K562 (cell line): ENCODE measurements around the gene STAB2. TPM values are rescaled to one million over a fixed set of nuclear protein-coding genes. Genes with fewer than 3 reads are reported as not detected.

Experiments used
- ATAC-seq: fragments of 200-7000 bp; cut with Tn5 transposase; 3 replicates; pipeline ENCODE4 v1.9.1; 2020; ENCODE audit warnings: moderate library complexity
- BruUV-seq: library from RNA; stranded (reverse); fragments of 400-500 nt; replicated peaks from 2 replicates; lab custom pipeline; 2021; lab: Mats Ljungman, UMichigan
- CTCF ChIA-PET: fragments of 300-600 bp; formaldehyde crosslinking; extraction: SDS; loops from one replicate; lab custom pipeline; 2021; ENCODE audit warnings: low intra/inter-chr PET ratio; lab: Yijun Ruan, JAX
- POLR2A ChIA-PET: fragments of 300-600, 350-650 bp; sonication (Branson Sonifier 250); formaldehyde crosslinking; extraction: SDS; loops from one replicate; lab custom pipeline; 2021; ENCODE audit warnings: antibody characterized with exemption, inconsistent platforms; lab: Yijun Ruan, JAX
- DNase-seq, 4 experiments: peaks; one replicate each; pipeline versions ENCODE4 v3.0.0 to v3.0.0-alpha.2; 2011 to 2018; ENCODE audit warnings: low spot score in 3 of 4, mixed read lengths in 3 of 4; ENCODE audit errors: extremely low read depth in 1 of 4
- FAIRE-seq: peaks from 2 replicates; lab custom pipeline; 2011; peaks lifted over from hg19 to GRCh38; lab: Jason Lieb, UNC
- H2AFZ ChIP-seq: 2 replicates; pipeline ENCODE4 v1.6.0; 2011; ENCODE audit warnings: low read depth, low read length, control low read depth, inconsistent platforms
- H3K27ac ChIP-seq: fragments of 200-600 bp; 3 replicates; pipeline ENCODE4 v1.8.0; 2011; ENCODE audit warnings: low read depth, mild to moderate bottlenecking, control low read depth, inconsistent platforms, low read length, moderate library complexity, mixed read lengths; ENCODE audit errors: extremely low read depth
- H3K27me3 ChIP-seq, 2 experiments: fragments of 300-600 bp in 1 of 2; 2 replicates in 1 of 2; 3 replicates in 1 of 2; pipeline versions ENCODE4 v1.6.0 to v1.8.0; 2011; ENCODE audit warnings: inconsistent platforms in 2 of 2, low read length in 2 of 2, mild to moderate bottlenecking in 1 of 2, mixed read lengths in 1 of 2, moderate library complexity in 1 of 2; ENCODE audit not compliant: control insufficient read depth in 2 of 2, insufficient read depth in 2 of 2
- H3K36me3 ChIP-seq: fragments of 300-600 bp; 3 replicates; pipeline ENCODE4 v1.8.0; 2011; ENCODE audit warnings: mild to moderate bottlenecking, low read length, inconsistent platforms; ENCODE audit not compliant: control insufficient read depth, insufficient read depth
- H3K4me1 ChIP-seq, 2 experiments: fragments of 200-600 bp in 1 of 2; replicated peaks in 1 of 2; 2 replicates in 1 of 2; 3 replicates in 1 of 2; pipeline versions ENCODE4 v1.5.1 to v1.8.0; 2011; ENCODE audit warnings: inconsistent platforms in 2 of 2, low read length in 2 of 2, mild to moderate bottlenecking in 1 of 2, mixed read lengths in 1 of 2, moderate library complexity in 1 of 2; ENCODE audit not compliant: control insufficient read depth in 2 of 2, insufficient read depth in 2 of 2
- H3K4me2 ChIP-seq: 2 replicates; pipeline ENCODE4 v1.6.1; 2011; ENCODE audit warnings: low read length, control low read depth, inconsistent platforms, mixed read lengths; ENCODE audit not compliant: insufficient read depth
- H3K4me3 ChIP-seq: fragments of 200-600 bp; sonication (generic), shearing (Covaris generic); 2 replicates; pipeline ENCODE4 v1.5.1; 2016; ENCODE audit warnings: control low read depth, inconsistent platforms
- H3K79me2 ChIP-seq: fragments of 200-600 bp; 3 replicates; pipeline ENCODE4 v1.8.0; 2011; ENCODE audit warnings: low read length, inconsistent platforms; ENCODE audit not compliant: control insufficient read depth, insufficient read depth
- H3K9ac ChIP-seq, 2 experiments: 2 replicates each; pipeline versions ENCODE4 v1.6.0 to v1.6.1; 2011; ENCODE audit warnings: low read depth in 2 of 2, low read length in 2 of 2, control low read depth in 1 of 2, inconsistent platforms in 1 of 2, mild to moderate bottlenecking in 1 of 2, mixed read lengths in 1 of 2; ENCODE audit not compliant: insufficient read depth in 1 of 2
- H3K9me1 ChIP-seq: one replicate; pipeline ENCODE4 v1.6.0; 2011; ENCODE audit warnings: inconsistent platforms, mild to moderate bottlenecking, low read length, moderate library complexity; ENCODE audit not compliant: control insufficient read depth, insufficient read depth
- H3K9me3 ChIP-seq: replicated peaks from 2 replicates; pipeline ENCODE4 v1.5.1; 2011; ENCODE audit warnings: low read depth, low read length, inconsistent platforms; ENCODE audit not compliant: control insufficient read depth, insufficient read depth
- H4K20me1 ChIP-seq: replicated peaks from 2 replicates; pipeline ENCODE4 v1.6.1; 2011; ENCODE audit warnings: low read length, inconsistent platforms, mixed read lengths; ENCODE audit not compliant: control insufficient read depth, insufficient read depth
- C11orf30 ChIP-seq: fragments of 450-650 bp; IDR thresholded peaks from 2 replicates; pipeline ENCODE4 v1.6.1; 2016; ENCODE audit warnings: low read depth, mild to moderate bottlenecking
- MAFF ChIP-seq: IDR thresholded peaks from 2 replicates; pipeline ENCODE4 v1.6.1; 2012; ENCODE audit warnings: low read length, improper control_type of control experiment
- MAFG ChIP-seq: fragments of 450-650 bp; conservative IDR thresholded peaks from 2 replicates; pipeline ENCODE4 v1.6.1; 2016; ENCODE audit warnings: missing genetic modification characterization, missing compliant biosample characterization
- MAFK ChIP-seq: IDR thresholded peaks from 2 replicates; pipeline ENCODE4 v1.6.1; 2011; ENCODE audit warnings: low read length, improper control_type of control experiment
- MEF2A ChIP-seq: IDR thresholded peaks from 2 replicates; pipeline ENCODE4 v1.6.1; 2011; ENCODE audit warnings: low read depth, mild to moderate bottlenecking, low read length, moderate library complexity; ENCODE audit not compliant: control insufficient read depth
- NFE2 ChIP-seq: IDR thresholded peaks from 2 replicates; pipeline ENCODE4 v1.6.1; 2014; ENCODE audit warnings: antibody characterized with exemption, low read depth
- STAG1 ChIP-seq: sonication (generic); formaldehyde crosslinking; IDR thresholded peaks from 2 replicates; pipeline ENCODE4 v1.5.0; 2020; ENCODE audit warnings: missing genetic modification reagents, borderline replicate concordance
- ZNF316 ChIP-seq: fragments of 450-650 bp; IDR thresholded peaks from 2 replicates; pipeline ENCODE4 v1.6.1; 2016
- ZNF41 ChIP-seq: fragments of 250-450 bp; sonication (Bioruptor Pico); conservative IDR thresholded peaks from 2 replicates; pipeline ENCODE4 v1.4.0; 2020; ENCODE audit warnings: mild to moderate bottlenecking
- ZNF76 ChIP-seq: fragments of 250-450 bp; sonication (Bioruptor Pico); IDR thresholded peaks from 2 replicates; pipeline ENCODE4 v1.4.0; 2020; ENCODE audit warnings: mild to moderate bottlenecking, moderate library complexity, borderline replicate concordance
- whole genome bisulfite sequencing: fragments of 100-300 bp; shearing (Covaris generic); methylation state at CpG from one replicate; pipeline ENCODE4 v1.1.6; 2016; ENCODE audit warnings: low coverage, mixed read lengths; ENCODE audit not compliant: insufficient coverage; ENCODE audit errors: missing lambda C conversion rate; 5-methylcytosine and 5-hydroxymethylcytosine counted together
- in situ Hi-C: fragments of 300-500 bp; cut with MboI; formaldehyde crosslinking; loops from 4 replicates; pipeline ENCODE4 v1.15.0; 2018; ENCODE audit warnings: inconsistent platforms, mixed read lengths
- intact Hi-C: fragments of 100-400 bp; cut with micrococcal nuclease; formaldehyde crosslinking; loops from 2 replicates; pipeline ENCODE4 v1.14.2; 2022
- polyA plus RNA-seq, 8 experiments: library from polyadenylated mRNA; depleted of rRNA in 4 of 8; stranded (reverse) in 5 of 8; unstranded in 3 of 8; fragments of >200 nt; fragmentation: Nextera tagmentation in 2 of 8; fragmentation: Illumina TruSeq in 1 of 8; extraction: Ambion mirVana in 2 of 8; extraction: Trizol in 1 of 8; gene quantifications; 2 replicates each; pipeline versions ENCODE4 v1.2.1 to v1.2.3, GENCODE V29; 2011 to 2014; ENCODE audit warnings: inconsistent platforms in 1 of 8, missing spikeins in 1 of 8
- total RNA-seq, 7 experiments: library from RNA; depleted of rRNA in 6 of 7; stranded (reverse); fragments of >200 nt in 6 of 7; fragmentation: Illumina TruSeq in 2 of 7; extraction: Trizol in 2 of 7; gene quantifications; 2 replicates each; pipeline versions ENCODE4 v1.2.1 to v1.2.3, GENCODE V29; 2011 to 2021; ENCODE audit warnings: low replicate concordance in 1 of 7
- TF ChIP-seq, protein P1 (sequence below): fragments of 450-650 bp; IDR thresholded peaks from 2 replicates; pipeline ENCODE4 v1.6.1; 2017; ENCODE audit warnings: antibody characterized with exemption, mild to moderate bottlenecking

Gene STAB2
- total and polyA plus RNA-seq, 9 of the 15 experiments (the other 6 are each of a cell fraction or from before 2014, with no cell fraction given) = 0.10 TPM; not detected in 8

DNA sequence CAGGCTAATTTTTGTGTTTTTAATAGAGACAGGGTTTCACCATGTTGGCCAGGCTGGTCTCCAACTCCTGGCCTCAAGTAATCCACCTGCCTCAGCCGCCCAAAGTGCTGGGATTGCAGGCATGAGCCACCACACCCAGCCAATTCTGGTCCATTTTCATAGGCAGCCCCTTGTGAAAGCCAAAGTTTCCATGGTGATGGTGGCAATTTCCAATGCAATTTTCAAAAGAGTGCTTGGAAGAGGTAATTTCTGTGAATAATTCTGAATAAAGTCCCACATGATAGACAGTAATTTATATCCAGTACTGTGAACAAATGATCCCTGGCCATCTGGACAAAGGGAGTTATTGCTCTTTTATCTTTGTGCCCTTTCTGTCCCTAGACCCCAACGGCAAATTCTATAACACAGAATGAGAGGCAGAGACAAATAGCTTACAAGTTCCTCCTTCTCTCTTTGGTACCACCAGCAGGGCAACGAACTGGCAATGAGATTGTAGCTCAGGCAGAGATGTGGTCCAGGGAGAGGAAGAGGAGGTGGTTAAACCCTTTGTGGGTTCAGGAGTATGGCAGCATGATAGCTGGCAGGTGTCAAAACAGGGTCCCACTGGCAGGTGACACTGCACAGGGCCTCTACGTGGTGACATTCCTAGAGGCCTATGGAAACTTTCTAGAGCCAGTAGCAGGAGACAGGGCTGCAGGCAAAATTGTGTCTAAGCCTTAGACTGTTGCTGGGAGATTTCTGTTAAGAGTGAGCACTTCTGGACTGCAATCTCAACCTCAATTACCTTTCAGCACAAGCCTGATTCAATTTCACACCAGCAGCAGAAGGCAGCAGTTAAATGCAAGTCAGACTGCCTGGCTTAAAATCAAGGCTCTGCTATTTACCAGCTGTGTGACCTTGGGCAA, 207.5 kb downstream of the STAB2 start:
- intact Hi-C loops (no loop called here), in situ Hi-C loops (no loop called here)
- DNase-seq (no peak), FAIRE-seq (no peak), ATAC-seq (no peak)
- Histone ChIP-seq H3K4me2 (no peak overlapping the region), H4K20me1 (no peaks in the 10 kb centered on the region; the same call in 1 of the 2 replicates), H3K9me1 (no peaks in the 10 kb centered on the region), H3K27me3 (no peaks in the 10 kb centered on the region), H3K4me1 (no peaks in the 10 kb centered on the region), H3K36me3 (peaks cover 82% of the 10 kb centered on the region), H3K9me3 (no peaks in the 10 kb centered on the region), H3K9ac (no peak overlapping the region), H3K27ac (no peak overlapping the region), H2AFZ (no peak overlapping the region), H3K4me3 (no peak overlapping the region), H3K79me2 (peaks cover under 1% of the 10 kb centered on the region; the same call in 1 of the 3 replicates)
- BruUV-seq = no TSS peak
- ChIA-PET POLR2A (interaction anchor here (1.7 kb wide), 1 partner anchor 13 kb away, joined by 6 read pairs; no protein-coding TSS in a partner anchor), CTCF (no interaction called here)
- 87% methylated on average over 4 of the region's 4 CpGs for WGBS
- TF ChIP-seq STAG1 (CRISPR knock-in tag) = no peak
- TF ChIP-seq ZNF76 (CRISPR knock-in tag) = no peak

DNA sequence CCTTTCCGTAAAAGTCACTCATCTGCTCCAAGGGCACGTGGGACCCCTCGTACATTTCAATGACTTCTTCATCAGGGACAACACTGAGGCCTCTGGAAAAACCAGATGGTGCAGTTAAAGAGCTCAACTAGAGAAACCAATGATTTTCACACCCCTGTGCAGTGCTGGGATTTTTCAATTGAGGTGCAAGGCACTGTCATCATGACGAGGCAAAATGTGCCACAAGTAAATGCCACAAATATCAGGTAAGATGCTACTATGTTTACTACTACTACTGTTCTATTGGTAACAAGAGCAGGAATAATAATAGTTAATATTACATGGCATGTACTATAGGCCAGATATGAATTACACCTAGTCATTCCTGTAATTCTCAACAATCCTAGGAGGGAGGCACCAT, 211.5 kb downstream of the STAB2 start:
- no peaks in the 10 kb centered on the region for H3K9me3 ChIP-seq
- H3K4me2 ChIP-seq = no peak overlapping the region
- no peak overlapping the region for H3K27ac ChIP-seq
- peaks cover 6% of the 10 kb centered on the region; the same call in 1 of the 3 replicates for H3K79me2 ChIP-seq
- 90% methylated on average over 4 of the region's 4 CpGs for WGBS
- no peak overlapping the region for H3K9ac ChIP-seq
- peaks cover 5 to 11% of the 10 kb centered on the region in 2 experiments; a peak in 4 of 5 replicates for H3K4me1 ChIP-seq
- BruUV-seq = no TSS peak
- TF ChIP-seq MAFK (0 out of 2 replicates have a peak, but pooled peaks have one; percentile 13), NFE2 (peak; percentile 59; the same call in 1 of the 2 replicates), ZNF316 (peak; percentile 54), C11orf30 (0 out of 2 replicates have a peak, but pooled peaks have one; percentile 51), MEF2A (no peak), MAFG (tag) (peak; percentile 59), ZNF41 (CRISPR knock-in tag) (no peak), MAFF (0 out of 2 replicates have a peak, but pooled peaks have one; percentile 32)
- TF ChIP-seq, protein P1, sequence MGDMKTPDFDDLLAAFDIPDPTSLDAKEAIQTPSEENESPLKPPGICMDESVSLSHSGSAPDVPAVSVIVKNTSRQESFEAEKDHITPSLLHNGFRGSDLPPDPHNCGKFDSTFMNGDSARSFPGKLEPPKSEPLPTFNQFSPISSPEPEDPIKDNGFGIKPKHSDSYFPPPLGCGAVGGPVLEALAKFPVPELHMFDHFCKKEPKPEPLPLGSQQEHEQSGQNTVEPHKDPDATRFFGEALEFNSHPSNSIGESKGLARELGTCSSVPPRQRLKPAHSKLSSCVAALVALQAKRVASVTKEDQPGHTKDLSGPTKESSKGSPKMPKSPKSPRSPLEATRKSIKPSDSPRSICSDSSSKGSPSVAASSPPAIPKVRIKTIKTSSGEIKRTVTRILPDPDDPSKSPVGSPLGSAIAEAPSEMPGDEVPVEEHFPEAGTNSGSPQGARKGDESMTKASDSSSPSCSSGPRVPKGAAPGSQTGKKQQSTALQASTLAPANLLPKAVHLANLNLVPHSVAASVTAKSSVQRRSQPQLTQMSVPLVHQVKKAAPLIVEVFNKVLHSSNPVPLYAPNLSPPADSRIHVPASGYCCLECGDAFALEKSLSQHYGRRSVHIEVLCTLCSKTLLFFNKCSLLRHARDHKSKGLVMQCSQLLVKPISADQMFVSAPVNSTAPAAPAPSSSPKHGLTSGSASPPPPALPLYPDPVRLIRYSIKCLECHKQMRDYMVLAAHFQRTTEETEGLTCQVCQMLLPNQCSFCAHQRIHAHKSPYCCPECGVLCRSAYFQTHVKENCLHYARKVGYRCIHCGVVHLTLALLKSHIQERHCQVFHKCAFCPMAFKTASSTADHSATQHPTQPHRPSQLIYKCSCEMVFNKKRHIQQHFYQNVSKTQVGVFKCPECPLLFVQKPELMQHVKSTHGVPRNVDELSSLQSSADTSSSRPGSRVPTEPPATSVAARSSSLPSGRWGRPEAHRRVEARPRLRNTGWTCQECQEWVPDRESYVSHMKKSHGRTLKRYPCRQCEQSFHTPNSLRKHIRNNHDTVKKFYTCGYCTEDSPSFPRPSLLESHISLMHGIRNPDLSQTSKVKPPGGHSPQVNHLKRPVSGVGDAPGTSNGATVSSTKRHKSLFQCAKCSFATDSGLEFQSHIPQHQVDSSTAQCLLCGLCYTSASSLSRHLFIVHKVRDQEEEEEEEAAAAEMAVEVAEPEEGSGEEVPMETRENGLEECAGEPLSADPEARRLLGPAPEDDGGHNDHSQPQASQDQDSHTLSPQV = peak; percentile 43; the same call in 1 of the 2 replicates
- TF ChIP-seq, all 486 proteins: peak for 7
- Histone ChIP-seq H3K4me3 (no peak overlapping the region), H2AFZ (no peak overlapping the region), H3K36me3 (peaks cover 88% of the 10 kb centered on the region), H3K9me1 (no peaks in the 10 kb centered on the region), H4K20me1 (no peaks in the 10 kb centered on the region; the same call in 1 of the 2 replicates), H3K27me3 (no peaks in the 10 kb centered on the region)
- ChIA-PET POLR2A (no interaction called here), CTCF (no interaction called here)
- no peak for FAIRE-seq
- ATAC-seq = no peak
- in situ Hi-C loops = no loop called here
- intact Hi-C loops = no loop called here
- no peak for DNase-seq
